NCI-H187 treated with DMSO at 0.1 percent for 48 hours (cell line): ENCODE measurements around the gene HES6.

Experiments used
- DNase-seq: peaks from one replicate; lab custom pipeline; 2025; lab: John Stamatoyannopoulos, UW

HES6 gene

DNA sequence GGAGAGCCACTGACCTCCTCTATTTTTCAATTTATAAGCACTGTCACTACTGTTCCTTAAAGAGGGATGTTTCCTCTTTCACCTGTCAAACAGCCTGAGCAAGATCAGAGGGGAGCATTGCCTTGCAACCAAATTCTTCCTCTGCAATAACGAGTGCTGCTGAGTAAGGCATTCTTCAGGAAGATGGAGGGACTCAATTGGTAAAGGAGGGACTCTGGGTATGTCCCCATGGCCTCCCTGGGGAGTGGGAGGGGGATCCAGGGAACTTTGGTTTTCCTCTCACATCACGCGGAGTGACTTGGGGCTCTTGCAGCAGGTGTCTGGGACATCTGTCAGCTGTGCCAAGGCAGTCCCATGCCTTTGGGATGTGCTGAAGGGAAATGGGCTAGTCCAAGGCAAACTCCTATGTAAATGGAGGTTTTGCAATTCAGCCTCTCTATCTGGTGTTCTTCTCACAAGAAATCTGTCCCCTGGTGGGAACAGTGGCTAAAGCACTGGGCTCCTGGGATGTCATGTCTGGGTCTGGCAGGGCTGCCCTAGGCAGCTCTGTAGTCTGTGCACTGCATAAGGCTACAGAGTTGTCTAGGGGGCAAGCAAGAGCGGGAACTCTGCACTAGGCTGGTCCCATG is 14.4 kb upstream of the HES6 start:
- DNase-seq = no peak

GRCh38 chr2:238252766-238253630 is 13.2 kb upstream of the HES6 start:
- DNase-seq = no peak

DNA sequence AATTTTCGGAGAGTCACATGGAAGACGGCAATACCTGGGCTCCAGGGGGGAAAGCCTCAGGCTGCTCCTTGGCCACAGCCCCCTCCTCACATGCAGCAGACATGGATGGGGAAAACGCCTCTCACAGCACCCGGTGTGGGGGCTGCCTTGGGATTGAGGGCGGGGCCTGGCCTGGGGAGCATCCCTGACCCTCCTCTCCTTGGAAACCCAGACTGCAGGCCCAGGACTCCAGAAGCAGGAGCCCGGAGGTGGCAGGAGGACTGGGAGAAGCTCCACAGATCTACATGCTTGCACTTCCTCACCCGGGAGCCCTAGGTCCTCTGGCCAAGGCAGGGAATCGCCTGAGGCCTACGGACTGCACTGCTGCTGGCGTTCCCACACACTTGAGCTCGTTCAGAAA is 12.1 kb upstream of the HES6 start:
- no peak for DNase-seq

GRCh38 chr2:238251331-238251730 is 11.5 kb upstream of the HES6 start:
- no peak for DNase-seq

DNA sequence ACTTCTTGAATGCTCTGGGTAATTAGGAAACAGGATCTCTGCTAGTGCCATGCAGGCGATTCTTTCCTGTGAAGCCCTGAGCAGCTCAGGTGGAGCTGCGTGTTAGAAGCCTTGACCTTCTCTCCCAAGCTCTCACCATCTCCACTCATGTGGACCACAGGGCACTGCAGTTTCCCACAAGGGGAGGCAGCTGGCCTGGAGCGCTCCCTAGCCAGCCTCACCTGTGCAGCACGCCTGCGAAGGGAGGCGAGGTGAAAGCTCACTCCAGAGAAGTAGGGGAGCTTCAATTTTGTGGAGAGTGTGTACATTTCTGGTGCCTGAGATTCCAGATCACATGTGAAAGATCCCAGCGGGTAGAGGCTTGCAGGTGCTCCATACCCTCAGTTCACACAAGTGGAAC is 11.1 kb upstream of the HES6 start:
- DNase-seq = no peak

DNA sequence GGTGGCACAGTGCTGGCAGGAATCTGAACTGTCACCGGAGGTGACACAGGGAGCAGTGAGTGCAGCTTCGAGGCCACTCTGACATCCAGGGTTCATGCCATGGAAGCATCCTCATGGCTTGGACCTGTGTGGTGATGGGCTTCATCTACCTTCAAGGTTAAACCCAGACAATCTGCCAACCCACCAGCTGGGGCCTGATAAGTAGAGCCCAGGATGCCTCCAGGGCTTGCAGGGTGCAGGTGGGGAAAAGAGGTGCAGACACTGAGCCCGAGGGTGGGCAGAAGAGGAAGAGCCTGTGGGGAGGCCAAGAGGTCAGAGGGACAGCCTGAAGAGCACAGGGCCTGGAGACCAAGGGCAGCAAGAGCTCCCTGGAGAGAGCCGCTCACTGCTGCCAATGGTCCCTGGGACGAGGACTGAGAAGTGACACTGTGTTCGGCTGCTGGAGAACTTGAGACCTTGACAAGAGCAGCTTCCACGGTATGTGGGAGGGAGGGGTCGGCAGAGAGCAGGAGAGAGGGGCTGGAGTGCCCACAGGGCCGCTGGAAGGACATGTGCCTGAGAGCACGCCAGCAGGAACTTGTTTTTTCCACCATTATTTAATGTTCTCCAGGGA is 8.1 kb upstream of the HES6 start:
- DNase-seq = no peak

- DNase-seq = no peak
Measured at GRCh38 chr2:238247002-238247822, 7.4 kb upstream of the HES6 start.

- no peak for DNase-seq
Measured at GRCh38 chr2:238244151-238244550, 4.3 kb upstream of the HES6 start.

DNA sequence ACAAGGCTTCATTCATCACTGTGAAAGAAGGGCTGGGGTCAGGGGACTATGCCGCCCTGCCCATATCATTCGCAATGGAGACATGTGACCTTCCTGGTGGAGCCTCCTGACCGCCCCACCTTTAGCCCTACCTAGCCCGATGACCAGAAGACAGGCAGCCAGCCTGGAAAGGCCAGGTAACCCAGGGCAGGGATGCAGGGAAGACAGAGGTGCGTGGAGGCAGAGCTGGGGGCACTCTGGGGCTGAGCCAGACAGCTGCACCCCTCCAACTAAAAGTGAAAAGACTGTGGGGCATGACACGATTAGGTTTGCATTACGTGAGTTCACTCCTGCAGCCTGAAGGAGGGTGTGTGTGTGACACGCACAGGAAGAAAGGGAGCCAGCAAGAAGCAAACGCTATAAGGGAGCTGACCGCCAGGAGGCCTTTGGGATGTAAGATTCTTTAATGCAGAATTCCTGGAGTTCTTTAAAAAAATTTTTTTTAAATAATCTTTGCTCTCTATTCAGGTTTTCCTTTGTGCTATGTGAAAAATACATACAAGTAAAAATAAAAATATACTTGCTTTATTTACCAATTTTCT is 3.7 kb upstream of the HES6 start:
- DNase-seq = no peak

DNA sequence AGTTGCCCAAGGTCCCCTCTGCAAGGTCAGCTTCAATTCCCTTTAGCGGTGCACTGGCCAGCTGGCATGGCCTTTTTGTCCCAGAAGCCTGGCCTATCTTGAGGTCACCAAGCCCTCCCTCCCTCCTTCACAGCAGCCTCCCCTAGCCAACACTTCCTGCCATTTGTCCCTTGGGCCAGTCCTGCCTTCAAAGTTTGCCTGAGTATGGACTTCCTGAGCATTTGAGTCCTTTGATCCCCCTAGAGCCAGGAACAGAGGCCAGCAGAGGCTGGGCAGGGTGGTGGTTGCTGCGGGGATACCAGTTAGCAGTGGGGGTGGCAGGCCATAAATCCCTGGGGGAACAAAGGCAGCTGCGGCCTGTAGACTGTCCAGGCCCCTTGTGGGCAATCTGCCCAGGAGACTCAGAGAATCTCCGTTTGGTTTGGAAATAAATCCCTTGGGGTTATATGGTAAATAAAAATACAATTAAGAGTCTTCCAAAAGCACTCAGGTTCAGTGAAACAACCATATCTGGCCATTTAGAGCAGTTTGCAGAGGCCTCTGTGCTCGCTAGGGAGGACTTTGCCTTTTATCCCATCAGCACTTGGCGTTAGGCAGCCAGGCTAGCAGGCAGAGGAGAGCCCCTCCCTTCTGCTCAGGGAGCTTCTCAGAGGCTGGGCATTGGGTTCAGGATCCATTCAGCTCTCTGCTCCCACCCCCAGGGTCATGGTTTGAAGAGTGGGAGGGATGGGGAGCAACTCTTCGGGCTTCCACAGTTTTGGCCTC is 3.1 kb upstream of the HES6 start:
- no peak for DNase-seq

DNA sequence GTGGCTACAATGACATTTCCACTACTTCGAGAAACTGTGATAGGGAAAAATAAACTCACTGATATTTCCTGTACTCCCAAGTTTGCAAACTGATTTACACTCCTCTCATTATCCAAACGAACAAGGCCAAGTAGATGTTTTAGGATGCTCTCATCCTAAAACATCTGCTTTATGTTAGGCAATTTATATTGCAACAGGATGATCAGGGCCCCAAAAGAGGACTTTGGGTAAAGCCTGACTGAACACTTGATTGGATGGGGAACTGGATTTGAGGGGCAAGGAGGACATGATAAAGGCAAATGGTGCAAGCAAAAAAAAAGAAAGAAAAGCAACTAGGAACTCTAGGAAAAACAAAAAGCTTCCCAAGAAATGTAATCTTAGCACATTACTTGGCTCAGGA is 2.1 kb upstream of the HES6 start:
- DNase-seq = no peak

GRCh38 chr2:238240757-238241711 is 1.2 kb upstream of the HES6 start:
- DNase-seq = peak; percentile 37

DNA sequence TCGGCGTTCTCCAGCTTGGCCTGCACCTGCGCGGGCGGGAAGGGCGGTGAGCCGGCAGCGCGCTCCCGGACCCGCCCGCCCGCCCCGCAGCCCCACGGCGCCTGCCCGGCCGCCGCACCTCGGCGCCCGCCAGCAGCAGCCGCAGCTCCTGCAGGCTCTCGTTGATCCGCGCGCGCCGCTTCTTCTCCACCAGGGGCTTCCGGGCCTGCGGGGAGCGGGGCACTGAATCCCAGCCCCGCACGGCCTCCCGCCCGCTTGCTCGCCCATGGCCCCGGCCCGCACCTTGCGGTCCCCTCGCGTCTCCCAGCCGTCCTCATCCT is 335 bp downstream of the HES6 start:
- no peak for DNase-seq

DNA sequence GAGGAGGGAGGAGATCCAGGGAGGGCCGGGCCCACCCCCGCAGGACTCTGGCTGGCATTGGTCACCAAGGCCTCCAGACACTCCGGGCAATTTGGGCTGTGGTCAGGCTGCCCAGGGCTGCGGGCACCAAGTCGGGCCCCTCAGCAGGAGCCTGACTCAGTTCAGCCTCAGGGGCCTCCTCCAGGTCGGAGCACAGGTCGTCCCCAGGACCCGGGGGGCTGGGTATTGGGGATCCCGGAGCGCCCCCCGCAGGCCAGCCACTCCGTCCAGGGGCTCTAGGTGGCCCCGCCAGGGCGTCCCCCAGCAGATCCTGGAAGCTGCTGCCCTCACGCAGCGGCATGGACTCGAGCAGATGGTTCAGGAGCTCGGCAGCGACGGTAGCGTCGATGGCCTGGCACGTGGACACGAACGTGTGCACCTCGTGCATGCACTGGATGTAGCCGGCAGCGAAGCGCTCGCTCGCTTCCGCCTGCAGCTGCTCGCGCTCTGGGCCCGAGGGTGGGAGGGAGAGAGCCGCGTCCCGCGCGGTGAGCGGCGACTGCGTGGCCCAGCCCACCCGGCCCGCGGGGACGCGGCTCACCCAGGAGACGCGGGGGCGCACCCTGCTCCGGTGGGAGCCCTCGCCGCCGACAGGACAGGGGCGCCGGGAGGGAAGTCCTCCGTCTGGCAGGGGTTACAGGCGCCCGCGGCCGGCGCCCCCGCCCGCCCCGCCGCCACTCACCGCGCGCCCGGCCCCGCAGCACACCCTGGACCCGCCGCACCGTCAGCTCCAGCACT is 884 bp downstream of the HES6 start:
- no peak for DNase-seq

DNA sequence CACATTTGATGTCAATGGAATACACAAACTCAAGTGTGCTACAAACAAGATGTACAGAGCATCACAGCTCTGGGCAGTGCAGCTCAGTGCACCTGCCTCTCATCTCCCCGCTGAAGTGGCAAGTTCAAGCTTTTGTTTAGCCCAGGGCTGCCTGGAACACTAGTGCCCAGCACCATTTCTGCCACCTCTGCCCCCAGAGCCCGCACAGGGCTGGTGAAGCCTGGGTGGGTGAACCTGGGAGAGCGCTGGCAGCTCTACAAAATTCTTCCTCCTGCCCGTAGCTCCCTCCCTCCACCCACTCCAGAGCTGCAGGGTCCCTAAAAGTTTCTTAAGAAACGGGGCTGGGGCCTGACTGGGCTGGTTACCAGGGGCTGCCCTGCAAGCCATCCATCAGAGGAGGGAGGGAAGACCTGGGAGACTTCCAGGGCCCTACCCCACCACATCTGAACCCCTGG is 1.5 kb downstream of the HES6 start:
- DNase-seq = no peak

GRCh38 chr2:238237431-238238135 is 2.3 kb downstream of the HES6 start:
- DNase-seq = no peak

DNA sequence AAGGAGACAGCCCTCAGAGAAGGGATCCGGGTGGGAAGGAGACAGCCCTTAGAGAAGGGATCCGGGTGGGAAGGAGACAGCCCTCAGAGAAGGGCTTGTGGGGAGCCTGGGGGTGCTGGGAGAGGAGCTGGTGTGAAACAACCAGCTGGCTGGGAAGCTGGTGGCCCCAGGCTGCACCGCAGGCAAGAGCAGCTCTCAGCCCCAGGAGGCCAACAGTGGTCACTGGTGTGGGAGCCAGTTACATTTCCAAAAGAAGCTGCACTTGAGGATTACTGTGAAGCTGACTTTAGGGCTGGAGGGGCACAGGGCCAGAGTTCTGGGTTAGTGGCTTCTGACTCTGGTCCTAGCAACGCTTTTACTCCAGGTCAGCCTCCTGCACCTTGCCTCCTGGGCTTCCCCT is 3.3 kb downstream of the HES6 start:
- no peak for DNase-seq

GRCh38 chr2:238235856-238236255 is 4.0 kb downstream of the HES6 start:
- DNase-seq = no peak

GRCh38 chr2:238235331-238235732 is 4.5 kb downstream of the HES6 start:
- no peak for DNase-seq
